HG03103 (cell line): ENCODE results near the gene KIF12.
"Not testable (repeated sequence)": the region's sequence is repeated elsewhere in the genome, so short reads cannot be mapped to it uniquely, and the experiment has no call there.

Experiments
- ATAC-seq: cut with Tn5 transposase; IDR thresholded peaks from one replicate; pipeline ENCODE4 v1.9.1; 2021; ENCODE audit warnings: low read depth; ENCODE audit not compliant: unreplicated experiment

Gene KIF12

GRCh38 chr9:114050226-114050568 lies 48.9 kb downstream of the KIF12 start:
- ATAC-seq: no peak

GRCh38 chr9:114049441-114050225 lies 49.5 kb downstream of the KIF12 start:
- no peak for ATAC-seq

- ATAC-seq: no peak
Observed at GRCh38 chr9:114048533-114049415, 50.3 kb downstream of the KIF12 start.

- ATAC-seq: peak; percentile 58
Observed at GRCh38 chr9:114047717-114048116, 51.4 kb downstream of the KIF12 start.

GRCh38 chr9:114046875-114047274 lies 52.2 kb downstream of the KIF12 start:
- no peak for ATAC-seq

- no peak for ATAC-seq
Observed at GRCh38 chr9:114046237-114046755, 52.8 kb downstream of the KIF12 start.

GRCh38 chr9:114043660-114044059 lies 55.4 kb downstream of the KIF12 start:
- not testable (repeated sequence) for ATAC-seq
